ENCODE results near the gene EPB41L2.

EPB41L2 gene

GRCh38 chr6:130978660-130979396 lies 84.2 kb downstream of the EPB41L2 start:
- DNase-seq (ENCODE audit: low read depth in 2 of 2), result no peak

GRCh38 chr6:130978180-130978579 lies 84.9 kb downstream of the EPB41L2 start:
- no peak for DNase-seq (ENCODE audit: low read depth in 2 of 2)

- DNase-seq (ENCODE audit: low read depth in 2 of 2), result no peak
Observed at GRCh38 chr6:130975325-130975724, 87.7 kb downstream of the EPB41L2 start.

GRCh38 chr6:130973521-130974277 lies 89.3 kb downstream of the EPB41L2 start:
- no peak for DNase-seq (ENCODE audit: low read depth in 2 of 2)

GRCh38 chr6:130971504-130971903 lies 91.5 kb downstream of the EPB41L2 start:
- DNase-seq (ENCODE audit: low read depth in 2 of 2), result no peak

- DNase-seq (ENCODE audit: low read depth in 2 of 2), result no peak
Observed at GRCh38 chr6:130970839-130971410, 92.1 kb downstream of the EPB41L2 start.

- no peak for DNase-seq (ENCODE audit: low read depth in 2 of 2)
Observed at GRCh38 chr6:130969791-130970491, 93.1 kb downstream of the EPB41L2 start.

GRCh38 chr6:130969166-130969565 lies 93.9 kb downstream of the EPB41L2 start:
- DNase-seq (ENCODE audit: low read depth in 2 of 2), result no peak

- no peak for DNase-seq (ENCODE audit: low read depth in 2 of 2)
Observed at GRCh38 chr6:130968476-130968875, 94.6 kb downstream of the EPB41L2 start.

- DNase-seq (ENCODE audit: low read depth in 2 of 2), result no peak
Observed at GRCh38 chr6:130967502-130968445, 95.3 kb downstream of the EPB41L2 start.

- DNase-seq (ENCODE audit: low read depth in 2 of 2), result no peak
Observed at GRCh38 chr6:130966344-130966980, 96.6 kb downstream of the EPB41L2 start.

GRCh38 chr6:130965656-130966055 lies 97.4 kb downstream of the EPB41L2 start:
- no peak for DNase-seq (ENCODE audit: low read depth in 2 of 2)

- DNase-seq (ENCODE audit: low read depth in 2 of 2), result no peak
Observed at GRCh38 chr6:130964808-130965604, 98.0 kb downstream of the EPB41L2 start.

GRCh38 chr6:130964289-130964688 lies 98.8 kb downstream of the EPB41L2 start:
- DNase-seq (ENCODE audit: low read depth in 2 of 2), result no peak

- DNase-seq (ENCODE audit: low read depth in 2 of 2), result no peak
Observed at GRCh38 chr6:130962966-130963365, 100.1 kb downstream of the EPB41L2 start.

- no peak for DNase-seq (ENCODE audit: low read depth in 2 of 2)
Observed at GRCh38 chr6:130961148-130961547, 101.9 kb downstream of the EPB41L2 start.

GRCh38 chr6:130959951-130960350 lies 103.1 kb downstream of the EPB41L2 start:
- DNase-seq (ENCODE audit: low read depth in 2 of 2), result no peak

- no peak for DNase-seq (ENCODE audit: low read depth in 2 of 2)
Observed at GRCh38 chr6:130958468-130958867, 104.6 kb downstream of the EPB41L2 start.

GRCh38 chr6:130955755-130956154 lies 107.3 kb downstream of the EPB41L2 start:
- DNase-seq (ENCODE audit: low read depth in 2 of 2), result no peak

GRCh38 chr6:130949553-130949952 lies 113.5 kb downstream of the EPB41L2 start:
- DNase-seq (ENCODE audit: low read depth in 2 of 2), result no peak

All from stimulated activated CD4-positive, alpha-beta T cell treated with anti-CD3 and anti-CD28 coated beads, Interleukin-1b, Interleukin-23, amount 100 ng/mL, for 1 hour (primary cell).